ENCODE measurements around the gene NFIA.

DNA sequence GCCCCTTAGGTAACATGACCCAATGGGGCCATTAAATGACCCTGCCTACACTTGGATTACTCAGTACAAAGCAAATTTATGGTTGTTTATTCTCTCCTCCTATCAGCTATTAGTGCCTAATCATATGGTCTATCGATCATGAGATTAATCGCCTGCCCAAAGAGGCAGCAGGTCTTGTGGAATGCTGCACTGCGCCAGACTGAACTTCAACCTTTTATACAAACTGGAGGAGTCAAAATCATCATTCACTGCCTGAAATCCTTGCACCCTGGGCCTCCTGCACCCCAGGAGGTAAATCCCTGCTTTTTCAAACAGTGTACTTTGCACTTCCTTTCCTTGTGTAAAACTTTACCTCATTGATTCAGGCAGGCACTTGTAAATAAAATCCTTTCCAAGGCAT, 69.7 kb downstream of the NFIA start:
- TF ChIP-seq POLR2AphosphoS5 (IDR thresholded peaks at IDR 0.05) (no peak), EP300 (IDR thresholded peaks at IDR 0.05) (no peak), POLR2A (IDR thresholded peaks at IDR 0.05) (no peak)
- TF ChIP-seq, protein P1, sequence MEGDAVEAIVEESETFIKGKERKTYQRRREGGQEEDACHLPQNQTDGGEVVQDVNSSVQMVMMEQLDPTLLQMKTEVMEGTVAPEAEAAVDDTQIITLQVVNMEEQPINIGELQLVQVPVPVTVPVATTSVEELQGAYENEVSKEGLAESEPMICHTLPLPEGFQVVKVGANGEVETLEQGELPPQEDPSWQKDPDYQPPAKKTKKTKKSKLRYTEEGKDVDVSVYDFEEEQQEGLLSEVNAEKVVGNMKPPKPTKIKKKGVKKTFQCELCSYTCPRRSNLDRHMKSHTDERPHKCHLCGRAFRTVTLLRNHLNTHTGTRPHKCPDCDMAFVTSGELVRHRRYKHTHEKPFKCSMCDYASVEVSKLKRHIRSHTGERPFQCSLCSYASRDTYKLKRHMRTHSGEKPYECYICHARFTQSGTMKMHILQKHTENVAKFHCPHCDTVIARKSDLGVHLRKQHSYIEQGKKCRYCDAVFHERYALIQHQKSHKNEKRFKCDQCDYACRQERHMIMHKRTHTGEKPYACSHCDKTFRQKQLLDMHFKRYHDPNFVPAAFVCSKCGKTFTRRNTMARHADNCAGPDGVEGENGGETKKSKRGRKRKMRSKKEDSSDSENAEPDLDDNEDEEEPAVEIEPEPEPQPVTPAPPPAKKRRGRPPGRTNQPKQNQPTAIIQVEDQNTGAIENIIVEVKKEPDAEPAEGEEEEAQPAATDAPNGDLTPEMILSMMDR (IDR thresholded peaks at IDR 0.05), result no peak
